Kidney (tissue), 14 donors: ENCODE measurements around the gene PRR35. TPM values are rescaled to one million over a fixed set of nuclear protein-coding genes. Genes with fewer than 3 reads are reported as not detected.

Experiments used
- DNase-seq, 5 donors: peaks; one replicate each; pipeline ENCODE4 v3.0.0-alpha.2; 2013 to 2020
- FAIRE-seq: peaks from 2 replicates; lab custom pipeline; 2012; peaks lifted over from hg19 to GRCh38; lab: Jason Lieb, UNC
- H3K27ac ChIP-seq, 2 donors: one replicate each; pipeline ENCODE4 v1.7.0; 2013; ENCODE audit warnings: low read depth in 2 of 2, low read length in 2 of 2, inconsistent platforms in 1 of 2
- H3K27me3 ChIP-seq: one replicate; pipeline ENCODE4 v1.7.1; 2013; ENCODE audit warnings: low read length, inconsistent platforms; ENCODE audit not compliant: control insufficient read depth, insufficient read depth
- H3K36me3 ChIP-seq, 3 donors: one replicate each; pipeline versions ENCODE4 v1.7.0 to v1.7.1; 2013; ENCODE audit warnings: low read length in 3 of 3, control low read depth in 1 of 3, inconsistent platforms in 1 of 3; ENCODE audit not compliant: insufficient read depth in 3 of 3, control insufficient read depth in 2 of 3
- H3K4me1 ChIP-seq, 3 donors: one replicate each; pipeline versions ENCODE4 v1.7.0 to v1.7.1; 2013; ENCODE audit warnings: low read length in 3 of 3, inconsistent platforms in 1 of 3, low read depth in 1 of 3; ENCODE audit not compliant: control insufficient read depth in 2 of 3, insufficient read depth in 2 of 3
- H3K4me3 ChIP-seq, 3 donors: one replicate each; pipeline versions ENCODE4 v1.7.0 to v1.8.1; 2013; ENCODE audit warnings: low read length in 3 of 3, control low read depth in 1 of 3, inconsistent platforms in 1 of 3
- H3K9ac ChIP-seq, 3 donors: one replicate each; pipeline versions ENCODE4 v1.7.0 to v1.7.1; 2013; ENCODE audit warnings: low read length in 3 of 3, control low read depth in 1 of 3, inconsistent platforms in 1 of 3
- H3K9me3 ChIP-seq, 3 donors: one replicate each; pipeline versions ENCODE4 v1.7.0 to v1.7.1; 2013; ENCODE audit warnings: low read length in 3 of 3, control low read depth in 1 of 3, inconsistent platforms in 1 of 3; ENCODE audit not compliant: control insufficient read depth in 2 of 3, insufficient read depth in 1 of 3
- intact Hi-C: fragments of 100-400 bp; cut with DNase I; formaldehyde crosslinking; loops from one replicate; pipeline ENCODE4 v1.11.1; 2022
- microRNA-seq: library from miRNA; unstranded; fragments of <30 nt; microRNA quantifications from one replicate; pipeline ENCODE4 v1.2.0, GENCODE V29; 2020
- polyA plus RNA-seq: library from polyadenylated mRNA; stranded (reverse); fragments of 350-450 nt; fragmentation: Illumina TruSeq; extraction: RNeasy Lipid Tissue Mini Kit (QIAGEN cat#74804); gene quantifications from one replicate; pipeline ENCODE4 v1.2.3, GENCODE V29; 2014; ENCODE audit warnings: low read depth, low replicate concordance; ENCODE audit not compliant: insufficient read depth
- total RNA-seq: library from RNA; stranded (reverse); fragmentation: NEBNext Ultra II Directional; extraction: Animal tissue kit (Norgen Biotek cat#: 25700); gene quantifications from one replicate; pipeline ENCODE4 v1.2.1, GENCODE V29; 2021
- TF ChIP-seq, protein P1 (sequence below): IDR thresholded peaks from 3 replicates; pipeline ENCODE4 v1.5.1; 2012; ENCODE audit warnings: mild to moderate bottlenecking, moderate library complexity, borderline replicate concordance; ENCODE audit not compliant: insufficient read depth; ENCODE audit errors: extremely low read depth
- donor health status: control.
- donor health status: control.
- donor health status: control.
- donor health status: control.
- donor health status: control.
- donor health status: DM: yes; HTN: yes; CAD: no.
- donor health status: Normal renal cell carcinoma (clear cell type).

The PRR35 gene
- total and polyA plus RNA-seq, 2 donors from 2014 or later, result 1.8 to 24.4 TPM

DNA sequence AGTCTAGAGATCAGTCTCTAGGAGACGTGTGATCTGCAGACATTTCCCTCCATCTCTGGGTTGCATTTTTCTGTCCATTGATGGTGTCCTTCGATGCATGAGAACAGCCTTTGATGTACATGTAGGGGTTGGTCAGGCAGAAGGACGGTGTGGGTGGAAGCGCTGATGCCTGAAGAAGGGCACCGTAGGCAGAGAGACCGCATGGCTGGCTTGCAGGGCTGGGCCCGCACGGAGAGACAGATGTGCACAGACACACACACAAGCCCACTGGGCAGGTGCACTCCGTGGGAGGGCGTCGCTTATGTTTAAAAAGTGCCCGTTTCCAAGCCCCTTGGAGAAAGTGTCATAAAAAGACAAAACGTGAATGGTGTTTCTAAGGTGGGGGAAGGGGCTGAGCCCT lies 54.9 kb downstream of the PRR35 start:
- TF ChIP-seq, protein P1, sequence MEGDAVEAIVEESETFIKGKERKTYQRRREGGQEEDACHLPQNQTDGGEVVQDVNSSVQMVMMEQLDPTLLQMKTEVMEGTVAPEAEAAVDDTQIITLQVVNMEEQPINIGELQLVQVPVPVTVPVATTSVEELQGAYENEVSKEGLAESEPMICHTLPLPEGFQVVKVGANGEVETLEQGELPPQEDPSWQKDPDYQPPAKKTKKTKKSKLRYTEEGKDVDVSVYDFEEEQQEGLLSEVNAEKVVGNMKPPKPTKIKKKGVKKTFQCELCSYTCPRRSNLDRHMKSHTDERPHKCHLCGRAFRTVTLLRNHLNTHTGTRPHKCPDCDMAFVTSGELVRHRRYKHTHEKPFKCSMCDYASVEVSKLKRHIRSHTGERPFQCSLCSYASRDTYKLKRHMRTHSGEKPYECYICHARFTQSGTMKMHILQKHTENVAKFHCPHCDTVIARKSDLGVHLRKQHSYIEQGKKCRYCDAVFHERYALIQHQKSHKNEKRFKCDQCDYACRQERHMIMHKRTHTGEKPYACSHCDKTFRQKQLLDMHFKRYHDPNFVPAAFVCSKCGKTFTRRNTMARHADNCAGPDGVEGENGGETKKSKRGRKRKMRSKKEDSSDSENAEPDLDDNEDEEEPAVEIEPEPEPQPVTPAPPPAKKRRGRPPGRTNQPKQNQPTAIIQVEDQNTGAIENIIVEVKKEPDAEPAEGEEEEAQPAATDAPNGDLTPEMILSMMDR, result no peak
- H3K9ac ChIP-seq, result no peak overlapping the region
- H3K4me1 ChIP-seq, result peaks cover 0 to 3% (median 0%) of the 10 kb centered on the region in 3 donors
- H3K36me3 ChIP-seq, result peaks cover 0 to 5% (median 4%) of the 10 kb centered on the region in 3 donors
- no peak overlapping the region for H3K27ac ChIP-seq
- H3K9me3 ChIP-seq, result no peaks in the 10 kb centered on the region
- FAIRE-seq (no peak), DNase-seq (peak in 2 of 5 donors; percentile 41 to 46)
- intact Hi-C loops, result no loop called here
- H3K27me3 ChIP-seq, result no peaks in the 10 kb centered on the region
- no peak overlapping the region for H3K4me3 ChIP-seq

Small RNA genes lying within 50 kb of the gene (microRNA-seq; reads per million reads assigned to microRNA genes)
- gene MIR3176 (not detected), gene MIR5587 (not detected)

Other genes starting within 250 kb of the PRR35 start
- gene AXIN1, start 207.7 kb upstream of the PRR35 start, total RNA-seq, result 24.6 TPM
- gene AXIN1, start 207.7 kb upstream of the PRR35 start, polyA plus RNA-seq, result 9.7 TPM
- 59.1 TPM for gene MRPL28, start 189.9 kb upstream of the PRR35 start, total RNA-seq
- gene MRPL28, start 189.9 kb upstream of the PRR35 start, polyA plus RNA-seq, result 201 TPM
- gene PGAP6, start 178.4 kb upstream of the PRR35 start, total RNA-seq, result 65.0 TPM
- 144 TPM for gene PGAP6, start 178.4 kb upstream of the PRR35 start, polyA plus RNA-seq
- gene NME4, start 163.2 kb upstream of the PRR35 start, total RNA-seq, result 56.6 TPM
- gene NME4, start 163.2 kb upstream of the PRR35 start, polyA plus RNA-seq, result 100 TPM
- gene DECR2, start 158.5 kb upstream of the PRR35 start, total RNA-seq, result 23.8 TPM
- 58.9 TPM for gene DECR2, start 158.5 kb upstream of the PRR35 start, polyA plus RNA-seq
- gene RAB11FIP3, start 134.7 kb upstream of the PRR35 start, total RNA-seq, result 84.9 TPM
- 162 TPM for gene RAB11FIP3, start 134.7 kb upstream of the PRR35 start, polyA plus RNA-seq
- gene CAPN15, start 32.7 kb upstream of the PRR35 start, total RNA-seq, result 52.9 TPM
- gene CAPN15, start 32.7 kb upstream of the PRR35 start, polyA plus RNA-seq, result 17.9 TPM
- 3.3 TPM for gene NHLRC4, start 6.6 kb downstream of the PRR35 start, total RNA-seq
- 17.4 TPM for gene NHLRC4, start 6.6 kb downstream of the PRR35 start, polyA plus RNA-seq
- 92.9 TPM for gene PIGQ, start 9.6 kb downstream of the PRR35 start, total RNA-seq
- gene PIGQ, start 9.6 kb downstream of the PRR35 start, polyA plus RNA-seq, result 118 TPM
- gene RAB40C, start 29.7 kb downstream of the PRR35 start, total RNA-seq, result 24.0 TPM
- gene RAB40C, start 29.7 kb downstream of the PRR35 start, polyA plus RNA-seq, result 18.1 TPM
- 0.69 TPM for gene WFIKKN1, start 70.6 kb downstream of the PRR35 start, total RNA-seq
- gene WFIKKN1, start 70.6 kb downstream of the PRR35 start, polyA plus RNA-seq, result 1.8 TPM
- 44.2 TPM for gene METTL26, start 75.9 kb downstream of the PRR35 start, total RNA-seq
- 183 TPM for gene METTL26, start 75.9 kb downstream of the PRR35 start, polyA plus RNA-seq
- 36.9 TPM for gene MCRIP2, start 81.4 kb downstream of the PRR35 start, total RNA-seq
- gene MCRIP2, start 81.4 kb downstream of the PRR35 start, polyA plus RNA-seq, result 265 TPM
- 51.6 TPM for gene WDR90, start 89.0 kb downstream of the PRR35 start, total RNA-seq
- gene WDR90, start 89.0 kb downstream of the PRR35 start, polyA plus RNA-seq, result 10.6 TPM
- gene RHOT2, start 107.7 kb downstream of the PRR35 start, total RNA-seq, result 117 TPM
- 90.5 TPM for gene RHOT2, start 107.7 kb downstream of the PRR35 start, polyA plus RNA-seq
- 0.88 TPM for gene RHBDL1, start 115.3 kb downstream of the PRR35 start, total RNA-seq
- gene RHBDL1, start 115.3 kb downstream of the PRR35 start, polyA plus RNA-seq, result 9.7 TPM
- gene STUB1, start 120.0 kb downstream of the PRR35 start, total RNA-seq, result 92.9 TPM
- 218 TPM for gene STUB1, start 120.0 kb downstream of the PRR35 start, polyA plus RNA-seq
- gene JMJD8, start 123.9 kb downstream of the PRR35 start, total RNA-seq, result 75.0 TPM
- gene JMJD8, start 123.9 kb downstream of the PRR35 start, polyA plus RNA-seq, result 80.4 TPM
- gene WDR24, start 130.0 kb downstream of the PRR35 start, total RNA-seq, result 11.8 TPM
- gene WDR24, start 130.0 kb downstream of the PRR35 start, polyA plus RNA-seq, result 7.2 TPM
- gene FBXL16, start 145.4 kb downstream of the PRR35 start, total RNA-seq, result 44.9 TPM
- gene FBXL16, start 145.4 kb downstream of the PRR35 start, polyA plus RNA-seq, result 12.0 TPM
- gene METRN, start 154.7 kb downstream of the PRR35 start, total RNA-seq, result 34.9 TPM
- gene METRN, start 154.7 kb downstream of the PRR35 start, polyA plus RNA-seq, result 114 TPM
- gene ANTKMT, start 160.8 kb downstream of the PRR35 start, total RNA-seq, result 44.1 TPM
- gene ANTKMT, start 160.8 kb downstream of the PRR35 start, polyA plus RNA-seq, result 70.4 TPM
- gene CCDC78, start 166.0 kb downstream of the PRR35 start, total RNA-seq, result 2.6 TPM
- gene CCDC78, start 166.0 kb downstream of the PRR35 start, polyA plus RNA-seq, result 1.3 TPM
- gene HAGHL, start 166.7 kb downstream of the PRR35 start, total RNA-seq, result 7.5 TPM
- 18.0 TPM for gene HAGHL, start 166.7 kb downstream of the PRR35 start, polyA plus RNA-seq
- gene CIAO3, start 180.6 kb downstream of the PRR35 start, total RNA-seq, result 36.8 TPM
- gene CIAO3, start 180.6 kb downstream of the PRR35 start, polyA plus RNA-seq, result 37.7 TPM
- gene MSLN, start 200.3 kb downstream of the PRR35 start, total RNA-seq, result 19.4 TPM
- gene MSLN, start 200.3 kb downstream of the PRR35 start, polyA plus RNA-seq, result 3.7 TPM
- 16.9 TPM for gene RPUSD1, start 228.0 kb downstream of the PRR35 start, total RNA-seq
- gene RPUSD1, start 228.0 kb downstream of the PRR35 start, polyA plus RNA-seq, result 15.1 TPM
- 16.0 TPM for gene CHTF18, start 228.2 kb downstream of the PRR35 start, total RNA-seq
- 4.2 TPM for gene CHTF18, start 228.2 kb downstream of the PRR35 start, polyA plus RNA-seq
- not detected for gene GNG13, start 240.3 kb downstream of the PRR35 start, total RNA-seq
- not detected for gene GNG13, start 240.3 kb downstream of the PRR35 start, polyA plus RNA-seq